IMR-90 (cell line): ENCODE results near the gene DOCK1. TPM values are rescaled to one million over a fixed set of nuclear protein-coding genes. Genes with fewer than 3 reads are reported as not detected.

Source experiments
- ATAC-seq: fragments of 200-7000 bp; cut with Tn5 transposase; 2 replicates; pipeline ENCODE4 v1.9.1; 2020; ENCODE audit warnings: low read depth, mild to moderate bottlenecking, moderate library complexity
- BruUV-seq: library from RNA; stranded (reverse); fragments of 400-500 nt; replicated peaks from 2 replicates; lab custom pipeline; 2021; lab: Mats Ljungman, UMichigan
- CTCF ChIA-PET: fragments of 300-600 bp; formaldehyde crosslinking; extraction: SDS; loops from one replicate; lab custom pipeline; 2021; ENCODE audit warnings: antibody characterized with exemption; lab: Yijun Ruan, JAX
- POLR2A ChIA-PET: fragments of 300-600 bp; sonication (Branson Sonifier 250); formaldehyde crosslinking; loops from one replicate; lab custom pipeline; 2022; ENCODE audit warnings: antibody characterized with exemption; ENCODE audit not compliant: unreplicated experiment; lab: Charles Lee
- DNase-seq: peaks from one replicate; pipeline ENCODE4 v3.0.0; 2013
- H2AFZ ChIP-seq: replicated peaks from 2 replicates; pipeline ENCODE3; 2013; ENCODE audit warnings: low read length, mild to moderate bottlenecking; ENCODE audit not compliant: poor library complexity
- H2AK5ac ChIP-seq: 2 replicates; pipeline ENCODE4 v1.6.1; 2013; ENCODE audit warnings: low read depth, low read length, inconsistent platforms
- H2AK9ac ChIP-seq: replicated peaks from 2 replicates; pipeline ENCODE3; 2013; ENCODE audit warnings: mild to moderate bottlenecking, low read depth, low read length, moderate library complexity; ENCODE audit not compliant: poor library complexity
- H2BK120ac ChIP-seq: 2 replicates; pipeline ENCODE4 v1.6.1; 2013; ENCODE audit warnings: low read depth, low read length, inconsistent platforms
- H2BK15ac ChIP-seq: 3 replicates; pipeline ENCODE4 v1.6.1; 2013; ENCODE audit warnings: low read depth, low read length, inconsistent platforms
- H2BK20ac ChIP-seq: 2 replicates; pipeline ENCODE4 v1.6.1; 2013; ENCODE audit warnings: low read depth, mild to moderate bottlenecking, inconsistent platforms, low read length, moderate library complexity
- H2BK5ac ChIP-seq: 2 replicates; pipeline ENCODE4 v1.6.1; 2013; ENCODE audit warnings: mild to moderate bottlenecking, low read depth, low read length, inconsistent platforms; ENCODE audit not compliant: poor library complexity, severe bottlenecking
- H3K14ac ChIP-seq: replicated peaks from 2 replicates; pipeline ENCODE4 v1.6.1; 2013; ENCODE audit warnings: low read depth, low read length, inconsistent platforms
- H3K18ac ChIP-seq: 2 replicates; pipeline ENCODE4 v1.6.1; 2013; ENCODE audit warnings: low read depth, low read length, control low read depth
- H3K23ac ChIP-seq: 2 replicates; pipeline ENCODE4 v1.6.1; 2013; ENCODE audit warnings: low read depth, low read length, inconsistent platforms
- H3K27ac ChIP-seq: 2 replicates; pipeline ENCODE4 v1.5.1; 2013; ENCODE audit warnings: mild to moderate bottlenecking, control low read depth, low read length; ENCODE audit not compliant: insufficient read depth
- H3K27me3 ChIP-seq: 2 replicates; pipeline ENCODE4 v1.6.1; 2013; ENCODE audit warnings: low read length; ENCODE audit not compliant: control insufficient read depth, insufficient read depth
- H3K36me3 ChIP-seq: 2 replicates; pipeline ENCODE4 v1.6.1; 2013; ENCODE audit warnings: low read length, mixed read lengths; ENCODE audit not compliant: control insufficient read depth, insufficient read depth
- H3K4ac ChIP-seq: 2 replicates; pipeline ENCODE4 v1.6.1; 2013; ENCODE audit warnings: low read depth, low read length, inconsistent platforms
- H3K4me1 ChIP-seq: 2 replicates; pipeline ENCODE4 v1.6.1; 2013; ENCODE audit warnings: low read length, mixed read lengths; ENCODE audit not compliant: control insufficient read depth, insufficient read depth
- H3K4me2 ChIP-seq: 2 replicates; pipeline ENCODE4 v1.6.1; 2013; ENCODE audit warnings: low read depth, mild to moderate bottlenecking, control low read depth, low read length, moderate library complexity
- H3K4me3 ChIP-seq: 2 replicates; pipeline ENCODE4 v1.5.1; 2013; ENCODE audit warnings: low read depth, mild to moderate bottlenecking, control low read depth, low read length, moderate library complexity; ENCODE audit not compliant: insufficient read depth
- H3K56ac ChIP-seq: 2 replicates; pipeline ENCODE4 v1.6.1; 2013; ENCODE audit warnings: low read length, inconsistent platforms; ENCODE audit not compliant: insufficient read depth; ENCODE audit errors: extremely low read depth
- H3K79me1 ChIP-seq, 2 experiments: 2 replicates each; pipeline ENCODE4 v1.6.1; 2013; ENCODE audit warnings: low read length in 2 of 2, inconsistent platforms in 1 of 2, low read depth in 1 of 2
- H3K9ac ChIP-seq: 2 replicates; pipeline ENCODE4 v1.6.1; 2013; ENCODE audit warnings: low read depth, low read length, control low read depth
- H3K9me1 ChIP-seq: 2 replicates; pipeline ENCODE4 v1.6.1; 2013; ENCODE audit warnings: low read length, inconsistent platforms; ENCODE audit not compliant: insufficient read depth
- H3K9me3 ChIP-seq: 2 replicates; pipeline ENCODE4 v1.6.1; 2013; ENCODE audit warnings: low read length; ENCODE audit not compliant: control insufficient read depth, insufficient read depth
- H4K20me1 ChIP-seq: 2 replicates; pipeline ENCODE4 v1.6.1; 2013; ENCODE audit warnings: low read length, inconsistent platforms; ENCODE audit not compliant: insufficient read depth
- H4K5ac ChIP-seq: 2 replicates; pipeline ENCODE4 v1.6.1; 2013; ENCODE audit warnings: mild to moderate bottlenecking, low read depth, low read length, control low read depth
- H4K8ac ChIP-seq, 2 experiments: 2 replicates each; pipeline ENCODE4 v1.6.1; 2013; ENCODE audit warnings: low read depth in 2 of 2, low read length in 2 of 2, control low read depth in 1 of 2, inconsistent platforms in 1 of 2
- H4K91ac ChIP-seq: 2 replicates; pipeline ENCODE4 v1.6.1; 2013; ENCODE audit warnings: low read depth, low read length, inconsistent platforms; ENCODE audit not compliant: insufficient read depth
- BHLHE40 ChIP-seq: fragments of 150-350 bp; IDR thresholded peaks from 2 replicates; pipeline ENCODE4 v1.6.1; 2016; ENCODE audit warnings: mild to moderate bottlenecking, low read depth, low read length
- CEBPB ChIP-seq: IDR thresholded peaks from 2 replicates; pipeline ENCODE4 v1.6.1; 2012; ENCODE audit warnings: low read depth, low read length, improper control_type of control experiment
- CHD1 ChIP-seq: IDR thresholded peaks from 2 replicates; pipeline ENCODE4 v1.6.1; 2012; ENCODE audit warnings: low read depth, low read length, improper control_type of control experiment
- CTCF ChIP-seq: conservative IDR thresholded peaks from 2 replicates; pipeline ENCODE4 v1.5.1; 2012; ENCODE audit warnings: mild to moderate bottlenecking, low read depth, low read length, improper control_type of control experiment
- ELK1 ChIP-seq: fragments of 150-350 bp; IDR thresholded peaks from 2 replicates; pipeline ENCODE4 v1.6.1; 2016; ENCODE audit warnings: low read depth, mild to moderate bottlenecking, low read length, moderate library complexity, borderline replicate concordance
- FOS ChIP-seq: fragments of 150-350 bp; IDR thresholded peaks from 2 replicates; pipeline ENCODE4 v1.6.1; 2016; ENCODE audit warnings: low read depth, low read length
- MAFK ChIP-seq: IDR thresholded peaks from 2 replicates; pipeline ENCODE4 v1.6.1; 2012; ENCODE audit warnings: low read depth, low read length, improper control_type of control experiment
- MAZ ChIP-seq: IDR thresholded peaks from 2 replicates; pipeline ENCODE4 v1.6.1; 2012; ENCODE audit warnings: low read depth, mild to moderate bottlenecking, low read length, improper control_type of control experiment, moderate library complexity, borderline replicate concordance
- MXI1 ChIP-seq: IDR thresholded peaks from 2 replicates; pipeline ENCODE4 v1.6.1; 2012; ENCODE audit warnings: low read depth, mild to moderate bottlenecking, low read length, moderate library complexity, borderline replicate concordance
- NFE2L2 ChIP-seq: fragments of 150-350 bp; IDR thresholded peaks from 2 replicates; pipeline ENCODE4 v1.6.1; 2016; ENCODE audit warnings: low read depth, mild to moderate bottlenecking, low read length
- POLR2A ChIP-seq: IDR thresholded peaks from 2 replicates; pipeline ENCODE4 v1.6.1; 2012; ENCODE audit warnings: mild to moderate bottlenecking, low read depth, low read length
- RAD21 ChIP-seq: IDR thresholded peaks from 2 replicates; pipeline ENCODE4 v1.6.1; 2012; ENCODE audit warnings: low read length, improper control_type of control experiment
- RCOR1 ChIP-seq: IDR thresholded peaks from 2 replicates; pipeline ENCODE4 v1.6.1; 2012; ENCODE audit warnings: mild to moderate bottlenecking, low read length, improper control_type of control experiment; ENCODE audit not compliant: insufficient replicate concordance
- SMC3 ChIP-seq: fragments of 150-350 bp; IDR thresholded peaks from 2 replicates; pipeline ENCODE4 v1.6.1; 2016; ENCODE audit warnings: low read depth, mild to moderate bottlenecking, antibody characterized with exemption, low read length, moderate library complexity
- USF2 ChIP-seq: fragments of 150-350 bp; IDR thresholded peaks from 2 replicates; pipeline ENCODE4 v1.6.1; 2017; ENCODE audit warnings: mild to moderate bottlenecking, antibody characterized with exemption, low read length, low read depth
- WGBS, 2 experiments: methylation state at CpG; one replicate each; pipeline versions ENCODE4 v1.1.5 to v1.1.7; 2013; ENCODE audit warnings: missing lambda C conversion rate in 2 of 2; ENCODE audit not compliant: insufficient read length in 1 of 2; ENCODE audit errors: extremely low coverage in 2 of 2; 5-methylcytosine and 5-hydroxymethylcytosine counted together
- dilution Hi-C: fragments of 300-500 bp; cut with HindIII; formaldehyde crosslinking; loops from one replicate; pipeline ENCODE4 v1.14.3; 2018; ENCODE audit warnings: low sequenced_read_pairs; ENCODE audit not compliant: unreplicated experiment
- in situ Hi-C: fragments of 300-500 bp; cut with MboI; formaldehyde crosslinking; loops from 3 replicates; pipeline ENCODE4 v1.14.3; 2019; ENCODE audit warnings: low sequenced_read_pairs, inconsistent platforms, mixed read lengths
- intact Hi-C: fragments of 100-400 bp; cut with micrococcal nuclease; formaldehyde crosslinking; loops from 2 replicates; pipeline ENCODE4 v1.10.0; 2022
- polyA plus RNA-seq, 3 experiments: library from polyadenylated mRNA; depleted of rRNA; stranded (reverse); fragments of >200 nt; gene quantifications; 2 replicates each; pipeline ENCODE4 v1.2.3, GENCODE V29; 2012; ENCODE audit warnings: low replicate concordance in 1 of 3
- total RNA-seq: library from RNA; depleted of rRNA; stranded (reverse); fragments of >200 nt; gene quantifications from 2 replicates; pipeline ENCODE4 v1.2.3, GENCODE V29; 2012

DOCK1 gene
- total and polyA plus RNA-seq, 2 of the 4 experiments (the other 2 are of a cell fraction): 28.2 to 71.0 TPM

- WGBS, 2 experiments: 81% methylated on average over 7 of the region's 11 CpGs; no CpG with 5 or more reads in 1 of the 2 experiments
- H2AK5ac ChIP-seq: no peak overlapping the region
- intact Hi-C loops: no loop called here
- H3K9me3 ChIP-seq: no peaks in the 10 kb centered on the region
- no peak overlapping the region for H3K4me2 ChIP-seq
- no peak overlapping the region for H4K5ac ChIP-seq
- H2BK15ac ChIP-seq: no peak overlapping the region
- no peak overlapping the region for H3K23ac ChIP-seq
- no peak overlapping the region for H2BK5ac ChIP-seq
- H3K9me1 ChIP-seq: peaks cover 9% of the 10 kb centered on the region; the same call in 1 of the 2 replicates
- in situ Hi-C loops: no loop called here
- H3K27ac ChIP-seq: no peak overlapping the region
- H3K14ac ChIP-seq: no peak overlapping the region
- H4K91ac ChIP-seq: no peak overlapping the region
- H3K4ac ChIP-seq: no peak overlapping the region
- H3K4me3 ChIP-seq: no peak overlapping the region
- H2AK9ac ChIP-seq: no peak overlapping the region
- DNase-seq (no peak), ATAC-seq (no peak)
- ChIA-PET POLR2A (no interaction called here), CTCF (no interaction called here)
- no peaks in the 10 kb centered on the region; a peak in 1 of 4 replicates for H3K79me1 ChIP-seq
- H3K18ac ChIP-seq: no peak overlapping the region
- H3K9ac ChIP-seq: no peak overlapping the region
- BruUV-seq: no TSS peak
- H3K27me3 ChIP-seq: no peaks in the 10 kb centered on the region
- H4K8ac ChIP-seq: no peak overlapping the region
- H2BK120ac ChIP-seq: no peak overlapping the region
- no peak overlapping the region for H2AFZ ChIP-seq
- peaks cover 15% of the 10 kb centered on the region for H3K36me3 ChIP-seq
- dilution Hi-C loops: no loop called here
- H2BK20ac ChIP-seq: no peak overlapping the region
- TF ChIP-seq ELK1 (no peak), CHD1 (no peak), CTCF (no peak), RAD21 (no peak), RCOR1 (no peak), POLR2A (no peak), MAFK (no peak), SMC3 (no peak), CEBPB (no peak), BHLHE40 (no peak), MAZ (no peak), NFE2L2 (no peak), USF2 (no peak), FOS (no peak), MXI1 (no peak)
- no peak overlapping the region for H3K56ac ChIP-seq
- no peaks in the 10 kb centered on the region for H4K20me1 ChIP-seq
- H3K4me1 ChIP-seq: peaks cover 5% of the 10 kb centered on the region
These were observed 441.4 kb downstream of the DOCK1 start for GRCh38 chr10:127346604-127347003.
